Ovary (tissue), 3 donors: ENCODE data around the gene BCL3.

Experiments
- EP300 ChIP-seq: sonication (generic); formaldehyde crosslinking; IDR thresholded peaks from one replicate; pipeline ENCODE4 v1.6.1; 2017; ENCODE audit warnings: antibody characterized with exemption
- POLR2A ChIP-seq: fragments of 450-650 bp; IDR thresholded peaks from one replicate; pipeline ENCODE4 v1.6.1; 2017; ENCODE audit warnings: antibody characterized with exemption, mild to moderate bottlenecking, moderate library complexity
- TF ChIP-seq, protein P1 (sequence below), 3 donors: fragments of 450-650 bp in 2 of 3; fragments of 200-600 bp in 1 of 3; IDR thresholded peaks; one replicate each; pipeline versions ENCODE4 v1.5.1 to v1.8.0; 2016 to 2022; ENCODE audit warnings: antibody characterized with exemption in 3 of 3, mild to moderate bottlenecking in 1 of 3
- donor health status: DM: no; HTN: no; CAD: no.

DNA sequence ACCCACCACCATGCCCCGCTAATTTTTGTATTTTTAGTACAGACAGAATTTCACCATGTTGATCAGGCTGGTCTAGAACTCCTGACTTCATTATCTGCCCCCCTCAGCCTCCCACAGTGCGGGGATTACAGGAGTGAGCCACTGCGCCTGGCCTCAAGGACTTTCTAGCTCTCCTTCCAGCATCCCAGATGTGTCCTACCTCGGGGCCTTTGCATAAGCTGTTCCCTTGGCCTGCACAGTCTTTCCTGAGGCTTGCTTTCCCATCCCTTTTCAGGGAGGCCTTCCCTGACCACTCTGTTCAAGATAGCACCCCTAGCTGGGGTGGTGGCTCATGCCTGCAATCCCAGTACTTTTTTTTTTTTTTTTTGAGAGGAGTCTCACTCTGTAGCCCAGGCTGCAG lies 46.1 kb downstream of the BCL3 start:
- TF ChIP-seq, protein P1, sequence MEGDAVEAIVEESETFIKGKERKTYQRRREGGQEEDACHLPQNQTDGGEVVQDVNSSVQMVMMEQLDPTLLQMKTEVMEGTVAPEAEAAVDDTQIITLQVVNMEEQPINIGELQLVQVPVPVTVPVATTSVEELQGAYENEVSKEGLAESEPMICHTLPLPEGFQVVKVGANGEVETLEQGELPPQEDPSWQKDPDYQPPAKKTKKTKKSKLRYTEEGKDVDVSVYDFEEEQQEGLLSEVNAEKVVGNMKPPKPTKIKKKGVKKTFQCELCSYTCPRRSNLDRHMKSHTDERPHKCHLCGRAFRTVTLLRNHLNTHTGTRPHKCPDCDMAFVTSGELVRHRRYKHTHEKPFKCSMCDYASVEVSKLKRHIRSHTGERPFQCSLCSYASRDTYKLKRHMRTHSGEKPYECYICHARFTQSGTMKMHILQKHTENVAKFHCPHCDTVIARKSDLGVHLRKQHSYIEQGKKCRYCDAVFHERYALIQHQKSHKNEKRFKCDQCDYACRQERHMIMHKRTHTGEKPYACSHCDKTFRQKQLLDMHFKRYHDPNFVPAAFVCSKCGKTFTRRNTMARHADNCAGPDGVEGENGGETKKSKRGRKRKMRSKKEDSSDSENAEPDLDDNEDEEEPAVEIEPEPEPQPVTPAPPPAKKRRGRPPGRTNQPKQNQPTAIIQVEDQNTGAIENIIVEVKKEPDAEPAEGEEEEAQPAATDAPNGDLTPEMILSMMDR (IDR thresholded peaks at IDR 0.05) = no peak
- TF ChIP-seq POLR2A (no peak), EP300 (no peak)
